HepG2 (cell line): ENCODE data around the gene INAFM1. TPM values are rescaled to one million over a fixed set of nuclear protein-coding genes. Genes with fewer than 3 reads are reported as not detected.

ENCODE experiments used
- ATF2 ChIP-seq: sonication (generic); formaldehyde crosslinking; IDR thresholded peaks from 2 replicates; pipeline ENCODE4 v1.4.0; 2020; ENCODE audit warnings: missing genetic modification reagents
- CENPX ChIP-seq: sonication (generic); formaldehyde crosslinking; IDR thresholded peaks from 2 replicates; pipeline ENCODE4 v1.9.0; 2021; ENCODE audit warnings: mild to moderate bottlenecking, missing genetic modification reagents, moderate library complexity
- ELK4 ChIP-seq: sonication (generic); formaldehyde crosslinking; IDR thresholded peaks from 2 replicates; pipeline ENCODE4 v1.9.0; 2021; ENCODE audit warnings: missing genetic modification reagents, borderline replicate concordance
- GPN1 ChIP-seq: sonication (generic); formaldehyde crosslinking; IDR thresholded peaks from 2 replicates; pipeline ENCODE4 v1.5.1; 2020; ENCODE audit warnings: missing genetic modification reagents, borderline replicate concordance
- KDM1A ChIP-seq: IDR thresholded peaks from 2 replicates; pipeline ENCODE4 v1.6.1; 2016; ENCODE audit warnings: missing compliant biosample characterization
- MED8 ChIP-seq: sonication (generic); formaldehyde crosslinking; IDR thresholded peaks from 2 replicates; pipeline ENCODE4 v1.8.1; 2023; ENCODE audit warnings: mild to moderate bottlenecking, missing genetic modification reagents; ENCODE audit not compliant: insufficient replicate concordance
- MEIS2 ChIP-seq: sonication (generic); formaldehyde crosslinking; IDR thresholded peaks from 2 replicates; pipeline ENCODE4 v1.9.0; 2021; ENCODE audit warnings: mild to moderate bottlenecking, missing genetic modification reagents
- NFYC ChIP-seq: IDR thresholded peaks from 2 replicates; pipeline ENCODE4 v1.6.1; 2016; ENCODE audit warnings: missing genetic modification reagents, missing compliant biosample characterization
- PRDM10 ChIP-seq: sonication (generic); formaldehyde crosslinking; IDR thresholded peaks from 2 replicates; pipeline ENCODE4 v1.4.0; 2020; ENCODE audit warnings: low read depth, missing genetic modification reagents
- ZBTB14 ChIP-seq: sonication (generic); formaldehyde crosslinking; IDR thresholded peaks from 2 replicates; pipeline ENCODE4 v1.4.0; 2020; ENCODE audit warnings: missing genetic modification reagents
- ZNF224 ChIP-seq: sonication (generic); formaldehyde crosslinking; IDR thresholded peaks from 2 replicates; pipeline ENCODE4 v1.5.0; 2020; ENCODE audit warnings: mild to moderate bottlenecking, missing genetic modification reagents
- ZNF234 ChIP-seq: sonication (generic); formaldehyde crosslinking; conservative IDR thresholded peaks from 2 replicates; pipeline ENCODE4 v1.5.1; 2020; ENCODE audit warnings: mild to moderate bottlenecking, missing genetic modification reagents
- ZNF331 ChIP-seq: sonication (generic); formaldehyde crosslinking; IDR thresholded peaks from 2 replicates; pipeline ENCODE4 v1.4.0; 2020; ENCODE audit warnings: missing genetic modification reagents
- ZNF33A ChIP-seq: sonication (generic); formaldehyde crosslinking; IDR thresholded peaks from 2 replicates; pipeline ENCODE4 v1.5.1; 2020; ENCODE audit warnings: missing genetic modification reagents, mild to moderate bottlenecking, moderate library complexity, borderline replicate concordance
- ZNF44 ChIP-seq: sonication (generic); formaldehyde crosslinking; IDR thresholded peaks from 2 replicates; pipeline ENCODE4 v1.5.1; 2020; ENCODE audit warnings: mild to moderate bottlenecking, missing genetic modification reagents
- ZNF510 ChIP-seq: sonication (generic); formaldehyde crosslinking; IDR thresholded peaks from 2 replicates; pipeline ENCODE4 v1.4.0; 2020; ENCODE audit warnings: low read depth, mild to moderate bottlenecking, missing genetic modification reagents
- ZNF615 ChIP-seq: sonication (generic); formaldehyde crosslinking; IDR thresholded peaks from 2 replicates; pipeline ENCODE4 v1.5.0; 2020; ENCODE audit warnings: mild to moderate bottlenecking, missing genetic modification reagents, borderline replicate concordance
- polyA plus RNA-seq, 8 experiments: library from polyadenylated mRNA; depleted of rRNA in 3 of 8; stranded (reverse) in 7 of 8; unstranded in 1 of 8; fragments of >200 nt; fragmentation: Illumina TruSeq in 4 of 8; extraction: Trizol in 4 of 8; gene quantifications; 2 replicates each; pipeline versions ENCODE4 v1.2.1 to v1.2.3, GENCODE V29; 2011 to 2016; ENCODE audit warnings: low read depth in 4 of 8, missing spikeins in 1 of 8, mixed read lengths in 1 of 8; ENCODE audit not compliant: insufficient read depth in 1 of 8
- total RNA-seq, 5 experiments: library from RNA; depleted of rRNA; stranded (reverse); fragments of >200 nt; fragmentation: Illumina TruSeq; extraction: Trizol; gene quantifications; 2 replicates each; pipeline ENCODE4 v1.2.3, GENCODE V29; 2016; ENCODE audit warnings: low read depth in 1 of 5

The INAFM1 gene
- total and polyA plus RNA-seq, 2 of the 13 experiments (the other 11 are each of a cell fraction or from before 2014, with no cell fraction given) = 0.88 to 1.9 TPM

GRCh38 chr19:47226426-47227351, 48.0 kb upstream of the INAFM1 start (continued):
- TF ChIP-seq KDM1A (CRISPR knock-in tag) = no peak
- TF ChIP-seq PRDM10 (CRISPR knock-in tag) = no peak
- TF ChIP-seq ZNF615 (CRISPR knock-in tag) = no peak
- TF ChIP-seq MED8 (CRISPR knock-in tag) = peak; percentile 4
- TF ChIP-seq MEIS2 (CRISPR knock-in tag) = 0 out of 2 replicates have a peak, but pooled peaks have one; percentile 15
- no peak for TF ChIP-seq GPN1 (CRISPR knock-in tag)
- TF ChIP-seq ZNF234 (CRISPR knock-in tag) = no peak
- no peak for TF ChIP-seq ZNF44
- no peak for TF ChIP-seq ZNF510 (CRISPR knock-in tag)
- peak; percentile 10; the same call in 1 of the 2 replicates for TF ChIP-seq ZNF224 (CRISPR knock-in tag)
- no peak; the same call in 1 of the 2 replicates for TF ChIP-seq ATF2
- TF ChIP-seq CENPX (CRISPR knock-in tag) = no peak
- TF ChIP-seq ZNF331 = no peak
- TF ChIP-seq ZNF33A (CRISPR knock-in tag) = no peak
- no peak for TF ChIP-seq ELK4 (CRISPR knock-in tag)
- TF ChIP-seq ZBTB14 (CRISPR knock-in tag) = no peak
- peak; percentile 30 for TF ChIP-seq NFYC (CRISPR knock-in tag)
